Measurements from ENCODE around the gene NCS1. TPM values are rescaled to one million over a fixed set of nuclear protein-coding genes. Genes with fewer than 3 reads are reported as not detected.
A peak's percentile ranks its signal among the peaks of the same experiment; 100 is the strongest.

NCS1 gene
- total and polyA plus RNA-seq, 9 of the 15 experiments (the other 6 are each of a cell fraction or from before 2014, with no cell fraction given), result 0.28 to 27.0 (median 9.6) TPM

DNA sequence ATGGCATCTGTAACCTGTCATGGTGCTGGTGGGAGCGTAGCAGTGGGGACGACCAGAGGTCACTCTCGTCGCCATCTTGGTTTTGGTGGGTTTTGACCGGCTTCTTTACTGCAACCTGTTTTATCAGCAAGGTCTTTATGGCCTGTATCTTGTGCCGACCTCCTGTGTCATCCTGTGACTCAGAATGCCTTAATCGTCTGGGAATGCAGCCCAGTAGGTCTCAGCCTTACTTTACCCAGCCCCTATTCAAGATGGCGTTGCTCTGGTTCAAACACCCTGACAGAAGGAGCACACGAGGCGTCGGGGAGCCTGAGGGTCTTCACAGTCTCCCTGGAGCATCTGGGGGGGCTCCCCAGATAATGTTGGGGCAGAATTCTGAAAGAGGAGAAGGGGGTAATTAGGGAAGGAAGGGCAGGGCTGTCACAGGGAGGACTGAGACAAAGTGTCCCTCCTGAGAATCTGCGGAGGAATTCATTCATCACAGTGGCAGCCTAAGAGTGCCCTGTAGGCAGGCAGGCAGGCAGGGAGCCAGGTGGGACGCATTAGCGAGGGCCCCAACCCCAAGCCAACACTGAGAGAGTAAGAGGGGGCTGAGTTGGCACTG lies 21.3 kb upstream of the NCS1 start (continued):
- no peak for TF ChIP-seq ZBTB7A (IDR thresholded peaks at IDR 0.05; ENCODE audit: borderline replicate concordance, control insufficient read depth, low read depth, low read length)
- TF ChIP-seq ARID2 (IDR thresholded peaks at IDR 0.05), result no peak
- TF ChIP-seq ESRRA (IDR thresholded peaks at IDR 0.05; ENCODE audit: borderline replicate concordance, low read depth), result peak; percentile 70
- TF ChIP-seq CREB1 (IDR thresholded peaks at IDR 0.05), result no peak
- TF ChIP-seq CREB1 (CRISPR knock-in tag; IDR thresholded peaks at IDR 0.05), result no peak
- TF ChIP-seq ZNF444 (CRISPR knock-in tag; IDR thresholded peaks at IDR 0.05), result peak; percentile 87
- TF ChIP-seq ZNF408 (CRISPR knock-in tag; IDR thresholded peaks at IDR 0.05; ENCODE audit: low read depth), result no peak
- no peak for TF ChIP-seq HNRNPL (IDR thresholded peaks at IDR 0.05; ENCODE audit: low read depth, low read length)
- no peak for TF ChIP-seq FOXK2 (conservative IDR thresholded peaks at IDR 0.05 in 1 of 2, IDR thresholded peaks at IDR 0.05 in 1 of 2; ENCODE audit: low read depth in 2 of 2)
- TF ChIP-seq COPS2 (conservative IDR thresholded peaks at IDR 0.05), result no peak
- TF ChIP-seq MAFF (IDR thresholded peaks at IDR 0.05; ENCODE audit: low read length), result no peak
- peak; percentile 50; the same call in 1 of the 2 replicates for TF ChIP-seq MTA2 (IDR thresholded peaks at IDR 0.05; ENCODE audit: low read depth)
- TF ChIP-seq CSDE1 (IDR thresholded peaks at IDR 0.05), result no peak
- no peak for TF ChIP-seq MCM5 (IDR thresholded peaks at IDR 0.05; ENCODE audit: low read depth)
- TF ChIP-seq, protein P1, sequence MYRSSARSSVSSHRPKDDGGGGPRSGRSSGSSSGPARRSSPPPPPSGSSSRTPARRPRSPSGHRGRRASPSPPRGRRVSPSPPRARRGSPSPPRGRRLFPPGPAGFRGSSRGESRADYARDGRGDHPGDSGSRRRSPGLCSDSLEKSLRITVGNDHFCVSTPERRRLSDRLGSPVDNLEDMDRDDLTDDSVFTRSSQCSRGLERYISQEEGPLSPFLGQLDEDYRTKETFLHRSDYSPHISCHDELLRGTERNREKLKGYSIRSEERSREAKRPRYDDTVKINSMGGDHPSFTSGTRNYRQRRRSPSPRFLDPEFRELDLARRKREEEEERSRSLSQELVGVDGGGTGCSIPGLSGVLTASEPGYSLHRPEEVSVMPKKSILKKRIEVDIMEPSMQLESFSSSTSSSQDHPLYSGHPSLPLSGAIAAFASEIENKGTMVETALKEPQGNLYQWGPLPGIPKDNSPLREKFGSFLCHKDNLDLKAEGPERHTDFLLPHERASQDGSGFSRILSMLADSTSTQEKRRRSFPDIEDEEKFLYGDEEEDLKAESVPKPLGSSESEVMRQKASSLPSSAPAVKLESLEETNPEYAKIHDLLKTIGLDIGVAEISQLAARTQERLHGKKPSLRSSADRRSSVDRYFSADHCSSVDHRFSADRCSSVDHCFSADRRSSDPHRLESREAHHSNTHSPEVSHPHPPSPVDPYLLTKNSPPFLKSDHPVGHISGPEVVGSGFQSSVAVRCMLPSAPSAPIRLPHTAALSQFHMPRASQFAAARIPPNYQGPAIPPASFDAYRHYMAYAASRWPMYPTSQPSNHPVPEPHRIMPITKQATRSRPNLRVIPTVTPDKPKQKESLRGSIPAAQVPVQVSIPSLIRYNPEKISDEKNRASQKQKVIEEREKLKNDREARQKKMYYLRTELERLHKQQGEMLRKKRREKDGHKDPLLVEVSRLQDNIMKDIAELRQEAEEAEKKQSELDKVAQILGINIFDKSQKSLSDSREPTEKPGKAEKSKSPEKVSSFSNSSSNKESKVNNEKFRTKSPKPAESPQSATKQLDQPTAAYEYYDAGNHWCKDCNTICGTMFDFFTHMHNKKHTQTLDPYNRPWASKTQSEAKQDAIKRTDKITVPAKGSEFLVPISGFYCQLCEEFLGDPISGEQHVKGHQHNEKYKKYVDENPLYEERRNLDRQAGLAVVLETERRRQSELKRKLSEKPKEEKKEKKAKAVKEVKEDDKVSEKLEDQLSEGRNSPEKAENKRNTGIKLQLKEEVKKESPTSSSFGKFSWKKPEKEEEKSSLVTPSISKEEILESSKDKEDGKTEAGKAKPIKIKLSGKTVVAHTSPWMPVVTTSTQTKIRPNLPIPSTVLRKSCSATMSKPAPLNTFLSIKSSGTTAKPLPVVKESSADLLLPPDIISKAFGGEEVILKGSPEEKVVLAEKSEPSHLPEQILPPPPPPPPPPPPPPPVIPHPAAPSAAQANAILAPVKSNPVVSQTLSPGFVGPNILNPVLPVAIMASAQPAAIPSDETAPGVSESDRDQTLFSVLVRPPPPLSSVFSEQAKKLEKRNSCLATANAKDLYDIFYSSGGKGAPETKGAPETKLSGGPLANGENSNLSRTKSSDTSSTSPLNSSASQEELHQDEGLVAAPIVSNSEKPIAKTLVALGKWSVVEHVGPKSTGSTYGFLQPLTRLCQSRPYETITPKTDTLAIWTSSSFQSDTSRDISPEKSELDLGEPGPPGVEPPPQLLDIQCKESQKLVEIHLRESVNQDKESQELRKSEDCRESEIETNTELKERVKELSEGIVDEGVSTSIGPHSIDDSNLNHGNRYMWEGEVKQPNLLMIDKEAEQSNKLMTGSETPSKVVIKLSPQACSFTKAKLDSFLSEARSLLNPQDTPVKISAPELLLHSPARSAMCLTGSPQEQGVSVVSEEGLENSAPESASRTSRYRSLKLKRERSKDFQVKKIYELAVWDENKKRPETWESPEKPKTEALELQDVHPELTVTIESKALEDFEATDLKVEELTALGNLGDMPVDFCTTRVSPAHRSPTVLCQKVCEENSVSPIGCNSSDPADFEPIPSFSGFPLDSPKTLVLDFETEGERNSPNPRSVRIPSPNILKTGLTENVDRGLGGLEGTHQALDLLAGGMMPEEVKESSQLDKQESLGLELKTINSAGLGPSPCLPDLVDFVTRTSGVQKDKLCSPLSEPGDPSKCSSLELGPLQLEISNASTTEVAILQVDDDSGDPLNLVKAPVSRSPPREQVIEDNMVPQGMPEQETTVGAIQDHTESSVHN (IDR thresholded peaks at IDR 0.05; ENCODE audit: borderline replicate concordance in 1 of 2, low read depth in 1 of 2), result no peak
- peak; percentile 71 for TF ChIP-seq KLF1 (tag; IDR thresholded peaks at IDR 0.05)
- peak; percentile 45; the same call in 1 of the 2 replicates for TF ChIP-seq SMARCC2 (IDR thresholded peaks at IDR 0.05; ENCODE audit: low read depth)
- TF ChIP-seq JUN (IDR thresholded peaks at IDR 0.05; ENCODE audit: borderline replicate concordance, low read depth, low read length), result peak; percentile 38; the same call in 1 of the 2 replicates
- no peak for TF ChIP-seq JUN (CRISPR knock-in tag; IDR thresholded peaks at IDR 0.05; ENCODE audit: borderline replicate concordance)
- TF ChIP-seq IRF2 (CRISPR knock-in tag; IDR thresholded peaks at IDR 0.05), result no peak
- peak; percentile 87; the same call in 1 of the 2 replicates for TF ChIP-seq ESRRB (CRISPR knock-in tag; IDR thresholded peaks at IDR 0.05; ENCODE audit: borderline replicate concordance)
- TF ChIP-seq NFRKB (IDR thresholded peaks at IDR 0.05; ENCODE audit: low read depth), result peak; percentile 60; the same call in 1 of the 2 replicates

All from K562 (cell line).